ENCODE data around the gene RABEP2. TPM values are rescaled to one million over a fixed set of nuclear protein-coding genes. Genes with fewer than 3 reads are reported as not detected.
A peak's percentile ranks its signal among the peaks of the same experiment; 100 is the strongest.
"Not testable (repeated sequence)": the region's sequence is repeated elsewhere in the genome, so short reads cannot be mapped to it uniquely, and the experiment has no call there.

The RABEP2 gene
- total RNA-seq, 1 donor from 2014 or later: 35.2 TPM

GRCh38 chr16:28875134-28876018 lies 49.7 kb downstream of the RABEP2 start:
- no peak overlapping the region for H3K4me3 ChIP-seq (ENCODE audit: low read depth, low read length)
- TF ChIP-seq, protein P1, sequence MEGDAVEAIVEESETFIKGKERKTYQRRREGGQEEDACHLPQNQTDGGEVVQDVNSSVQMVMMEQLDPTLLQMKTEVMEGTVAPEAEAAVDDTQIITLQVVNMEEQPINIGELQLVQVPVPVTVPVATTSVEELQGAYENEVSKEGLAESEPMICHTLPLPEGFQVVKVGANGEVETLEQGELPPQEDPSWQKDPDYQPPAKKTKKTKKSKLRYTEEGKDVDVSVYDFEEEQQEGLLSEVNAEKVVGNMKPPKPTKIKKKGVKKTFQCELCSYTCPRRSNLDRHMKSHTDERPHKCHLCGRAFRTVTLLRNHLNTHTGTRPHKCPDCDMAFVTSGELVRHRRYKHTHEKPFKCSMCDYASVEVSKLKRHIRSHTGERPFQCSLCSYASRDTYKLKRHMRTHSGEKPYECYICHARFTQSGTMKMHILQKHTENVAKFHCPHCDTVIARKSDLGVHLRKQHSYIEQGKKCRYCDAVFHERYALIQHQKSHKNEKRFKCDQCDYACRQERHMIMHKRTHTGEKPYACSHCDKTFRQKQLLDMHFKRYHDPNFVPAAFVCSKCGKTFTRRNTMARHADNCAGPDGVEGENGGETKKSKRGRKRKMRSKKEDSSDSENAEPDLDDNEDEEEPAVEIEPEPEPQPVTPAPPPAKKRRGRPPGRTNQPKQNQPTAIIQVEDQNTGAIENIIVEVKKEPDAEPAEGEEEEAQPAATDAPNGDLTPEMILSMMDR (conservative IDR thresholded peaks at IDR 0.05; ENCODE audit: low read depth, low read length): no peak
- no peak for DNase-seq (ENCODE audit: low read depth)

GRCh38 chr16:28874406-28874805 lies 50.6 kb downstream of the RABEP2 start:
- TF ChIP-seq, protein P1 (conservative IDR thresholded peaks at IDR 0.05; ENCODE audit: low read depth, low read length): no peak
- no peak for DNase-seq (ENCODE audit: low read depth)
- H3K4me3 ChIP-seq (ENCODE audit: low read depth, low read length): no peak overlapping the region

- TF ChIP-seq, protein P1 (conservative IDR thresholded peaks at IDR 0.05; ENCODE audit: low read depth, low read length): peak; percentile 73
- no peak for DNase-seq (ENCODE audit: low read depth)
- H3K4me3 ChIP-seq (ENCODE audit: low read depth, low read length): no peak overlapping the region
These were observed 51.4 kb downstream of the RABEP2 start for GRCh38 chr16:28873543-28874201.

DNA sequence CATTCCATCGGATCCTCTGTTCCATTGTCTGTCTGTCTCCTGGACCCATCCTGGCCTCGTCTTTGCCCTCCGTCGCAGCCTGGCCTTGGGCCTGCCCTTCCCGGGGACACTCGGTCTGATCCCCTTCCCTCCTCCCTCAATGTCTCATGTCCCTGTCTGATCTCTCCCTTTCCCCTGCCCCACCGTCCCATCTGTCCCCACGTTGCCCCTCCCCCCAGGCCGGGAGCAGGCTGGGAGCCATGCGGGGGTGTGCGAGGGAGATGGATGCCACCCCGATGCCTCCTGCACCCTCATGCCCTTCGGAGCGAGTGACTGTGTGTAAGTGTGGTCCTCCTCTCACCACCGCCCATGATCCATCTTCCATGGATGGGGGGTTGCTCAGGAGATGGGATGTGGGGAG lies 52.1 kb downstream of the RABEP2 start:
- H3K4me3 ChIP-seq (ENCODE audit: low read depth, low read length): no peak overlapping the region
- TF ChIP-seq, protein P1 (conservative IDR thresholded peaks at IDR 0.05; ENCODE audit: low read depth, low read length): no peak
- DNase-seq (ENCODE audit: low read depth): no peak

DNA sequence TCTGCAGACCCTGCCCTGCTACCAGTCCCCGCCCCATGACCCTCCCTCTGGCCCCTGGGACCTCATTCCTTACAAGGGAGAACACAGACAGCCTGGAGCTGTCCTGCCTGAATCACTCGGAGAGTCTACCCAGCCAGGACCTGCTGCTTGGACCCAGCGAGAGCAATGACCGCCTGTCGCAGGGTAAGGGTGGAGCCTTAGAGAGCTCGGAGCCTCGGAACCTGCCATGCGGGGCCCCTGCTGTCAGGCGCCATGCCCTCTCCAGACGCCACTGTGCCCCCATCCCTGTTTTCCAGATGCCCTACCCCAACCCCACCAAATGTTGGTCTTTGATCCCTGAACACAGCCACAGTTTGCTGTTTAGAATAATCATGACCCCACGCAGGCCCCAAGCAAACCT lies 55.8 kb downstream of the RABEP2 start:
- TF ChIP-seq, protein P1 (conservative IDR thresholded peaks at IDR 0.05; ENCODE audit: low read depth, low read length): no peak
- DNase-seq (ENCODE audit: low read depth): no peak
- no peak overlapping the region for H3K4me3 ChIP-seq (ENCODE audit: low read depth, low read length)

- DNase-seq (ENCODE audit: low read depth); H3K4me3 ChIP-seq (ENCODE audit: low read depth, low read length): not testable (repeated sequence)
These were observed 57.4 kb downstream of the RABEP2 start for GRCh38 chr16:28867646-28868045.

DNA sequence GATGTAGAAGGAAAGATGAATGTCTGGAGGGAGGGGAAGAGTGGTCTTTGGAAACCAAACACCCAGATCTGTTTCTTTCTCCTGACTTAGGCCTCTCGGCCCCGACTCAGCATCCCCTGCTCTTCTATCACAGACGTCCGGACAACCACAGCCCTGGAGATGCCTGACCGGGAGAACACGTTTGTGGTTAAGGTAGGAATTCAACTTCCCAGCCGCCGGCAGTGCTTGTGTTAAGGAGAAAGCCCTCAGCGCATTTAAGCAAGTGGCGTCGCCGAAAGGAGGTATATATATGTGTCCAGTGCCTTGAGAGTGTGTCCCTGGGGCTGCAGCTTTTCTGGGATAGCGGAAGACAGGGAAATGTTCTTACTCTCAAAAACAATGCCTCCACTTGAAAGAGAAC lies 57.8 kb downstream of the RABEP2 start:
- no peak for DNase-seq (ENCODE audit: low read depth)
- H3K4me3 ChIP-seq (ENCODE audit: low read depth, low read length): no peak overlapping the region
- TF ChIP-seq, protein P1 (conservative IDR thresholded peaks at IDR 0.05; ENCODE audit: low read depth, low read length): no peak
